ENCODE measurements around the gene MTHFR.
"Not testable (repeated sequence)": the region's sequence is repeated elsewhere in the genome, so short reads cannot be mapped to it uniquely, and the experiment has no call there.

Gene MTHFR

DNA sequence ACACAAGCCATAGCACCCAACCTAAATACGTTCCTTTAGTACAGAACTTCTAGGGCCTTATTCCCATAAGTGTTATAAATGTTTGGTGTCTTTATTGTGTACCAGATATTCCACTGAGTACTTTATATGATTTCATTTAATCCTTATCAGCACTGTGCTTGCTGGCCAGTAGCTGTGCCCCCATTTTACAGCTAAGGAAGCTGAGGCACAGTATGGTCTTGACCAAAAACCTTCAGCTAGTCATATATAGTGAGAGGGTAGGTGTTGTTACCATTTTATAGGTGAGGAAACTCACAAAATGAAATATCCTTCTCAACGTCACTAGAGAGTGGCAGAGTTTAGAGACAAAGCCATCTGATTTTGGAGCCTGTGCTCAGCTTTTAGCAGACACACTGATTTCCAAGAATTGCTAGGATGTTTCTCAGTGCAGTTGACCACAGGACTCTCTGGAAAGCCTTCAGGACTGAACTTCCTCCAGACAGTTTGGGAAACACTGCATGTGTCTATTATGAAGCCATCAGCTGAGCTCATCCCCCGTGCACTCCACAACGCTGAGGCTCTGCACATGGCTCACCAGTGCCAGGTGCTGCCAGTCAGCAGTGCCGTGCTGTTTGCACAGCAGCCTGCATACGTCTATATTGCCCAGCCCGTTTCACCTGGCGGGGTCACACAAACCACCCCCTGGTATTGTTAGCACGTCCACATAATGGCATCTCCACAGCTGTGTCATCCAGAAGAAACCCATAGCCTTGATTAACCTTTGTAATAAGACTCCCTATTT is 26.4 kb upstream of the MTHFR start:
- DNase-seq = no peak

DNA sequence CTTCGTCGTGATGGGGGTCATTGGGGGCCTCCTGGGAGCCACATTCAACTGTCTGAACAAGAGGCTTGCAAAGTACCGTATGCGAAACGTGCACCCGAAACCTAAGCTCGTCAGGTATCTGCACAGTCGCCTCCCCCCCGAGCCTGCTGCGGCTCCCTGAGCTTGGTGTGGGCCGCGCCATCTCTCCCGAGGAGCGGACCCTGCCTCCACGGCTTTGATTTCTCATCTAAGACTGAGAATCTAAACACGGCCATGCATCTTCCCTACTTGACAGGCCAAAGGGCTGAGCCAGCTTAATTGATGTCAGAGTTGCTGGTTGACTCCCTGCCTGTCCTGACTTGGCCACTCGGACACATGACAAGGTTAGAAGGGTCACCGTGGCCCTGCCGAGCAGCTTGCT is 22.7 kb upstream of the MTHFR start:
- no peak for DNase-seq

DNA sequence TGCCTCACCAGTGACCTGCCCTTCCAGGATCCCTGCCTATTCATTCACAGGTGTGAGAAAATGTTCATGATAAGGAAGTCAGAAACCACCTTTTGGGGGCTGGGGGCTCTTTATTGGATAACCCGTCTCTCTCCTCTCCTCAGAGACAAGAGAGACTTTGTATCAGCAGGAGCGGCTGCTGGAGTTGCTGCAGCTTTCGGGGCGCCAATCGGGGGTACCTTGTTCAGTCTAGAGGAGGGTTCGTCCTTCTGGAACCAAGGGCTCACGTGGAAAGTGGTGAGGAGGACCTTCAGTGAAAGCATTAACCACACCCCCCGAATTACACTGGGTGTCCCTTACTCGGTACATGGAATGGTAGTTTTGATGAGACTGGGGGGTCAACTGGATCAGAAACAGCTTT is 21.2 kb upstream of the MTHFR start:
- no peak for DNase-seq

DNA sequence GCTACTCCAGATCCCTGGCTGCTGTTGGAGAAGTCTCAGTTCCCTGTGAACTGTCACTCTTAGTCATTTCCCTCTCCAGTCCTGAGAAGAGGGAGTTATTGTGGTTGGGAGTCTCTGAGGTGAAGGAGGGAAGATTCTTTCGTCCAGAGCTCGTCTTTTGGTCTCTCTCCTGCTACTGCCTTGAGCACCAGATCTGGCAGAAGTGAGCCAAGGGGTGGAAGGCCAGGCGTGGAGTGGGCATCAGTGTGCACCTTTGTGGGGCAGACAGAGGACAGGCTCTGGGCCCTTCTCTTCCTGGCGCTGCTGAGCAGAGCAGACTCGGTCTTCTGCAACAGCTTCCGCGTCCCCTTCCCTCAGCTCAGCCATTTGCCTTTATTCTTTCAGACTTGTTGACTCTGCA is 19.4 kb upstream of the MTHFR start:
- DNase-seq = no peak

DNA sequence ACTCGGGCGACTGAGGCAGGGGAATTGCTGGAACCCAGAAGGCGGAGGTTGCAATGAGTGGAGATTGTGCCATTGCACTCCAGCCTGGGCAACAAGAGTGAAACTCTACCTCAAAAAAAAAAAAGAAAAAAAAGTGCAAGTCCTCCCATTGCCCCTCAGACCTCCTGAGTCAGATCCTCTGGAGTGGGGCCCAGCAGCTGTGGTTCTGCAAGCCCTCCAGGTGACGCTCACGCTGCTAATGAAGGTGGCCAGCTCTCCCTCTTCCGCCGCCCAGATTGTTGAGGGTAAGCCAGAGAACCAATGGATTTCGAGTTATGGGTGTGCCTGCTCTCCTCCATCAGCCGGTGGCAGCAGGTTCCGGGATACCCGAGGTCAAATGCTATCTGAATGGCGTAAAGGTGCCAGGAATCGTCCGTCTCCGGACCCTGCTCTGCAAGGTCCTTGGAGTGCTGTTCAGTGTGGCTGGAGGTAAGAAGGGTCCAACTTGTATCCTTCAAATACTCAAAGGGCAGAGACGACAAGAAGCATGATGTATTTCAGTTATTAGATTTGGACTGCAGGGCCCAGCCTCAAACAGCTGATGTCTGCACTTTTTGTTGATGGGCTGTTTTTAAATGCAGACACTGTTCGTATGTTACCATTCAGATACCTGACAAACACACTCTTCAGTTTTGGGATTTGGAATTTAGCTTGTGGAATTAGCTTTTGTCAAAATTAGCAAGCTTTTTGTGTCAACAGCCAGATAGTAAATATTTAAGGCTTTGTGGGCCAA is 17.8 kb upstream of the MTHFR start:
- no peak for DNase-seq

DNA sequence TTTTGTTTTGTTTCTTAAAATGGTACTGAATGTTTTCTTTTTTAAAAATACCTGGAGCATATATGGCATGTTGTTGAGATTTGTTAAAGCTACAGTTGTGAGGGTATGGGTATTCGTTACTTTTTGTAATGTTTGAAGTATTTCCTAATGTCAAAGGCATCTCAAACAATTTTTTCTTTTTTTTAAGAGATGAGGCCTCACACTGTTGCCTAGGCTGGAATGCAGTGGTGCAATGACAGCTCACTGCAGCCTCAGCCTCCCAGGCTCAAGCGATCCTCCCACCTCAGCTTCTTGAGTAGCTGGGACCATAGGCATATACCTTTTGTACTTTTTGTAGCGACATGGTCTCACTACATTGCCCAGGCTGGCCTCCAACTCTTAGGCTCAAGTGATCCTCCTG is 16.3 kb upstream of the MTHFR start:
- DNase-seq = no peak

DNA sequence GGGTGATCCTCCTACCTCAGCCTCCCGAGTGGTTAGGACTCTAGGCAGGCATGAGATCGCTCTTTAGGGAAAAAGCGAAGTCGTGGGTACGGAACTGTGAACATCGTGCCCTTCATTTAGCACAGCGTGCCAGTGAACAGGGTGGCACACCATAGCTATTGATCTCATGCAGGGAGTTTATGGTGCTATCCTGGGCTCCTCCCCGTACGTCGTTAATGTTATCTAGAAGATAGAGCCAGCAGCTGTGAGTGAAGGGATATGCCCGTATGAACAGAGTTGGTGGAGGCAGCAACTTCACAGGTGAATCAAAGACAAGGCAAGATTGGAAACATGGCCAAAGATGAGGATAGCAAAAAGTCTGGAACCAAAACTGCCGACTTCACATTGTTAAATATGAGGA is 11.4 kb upstream of the MTHFR start:
- DNase-seq = no peak

DNA sequence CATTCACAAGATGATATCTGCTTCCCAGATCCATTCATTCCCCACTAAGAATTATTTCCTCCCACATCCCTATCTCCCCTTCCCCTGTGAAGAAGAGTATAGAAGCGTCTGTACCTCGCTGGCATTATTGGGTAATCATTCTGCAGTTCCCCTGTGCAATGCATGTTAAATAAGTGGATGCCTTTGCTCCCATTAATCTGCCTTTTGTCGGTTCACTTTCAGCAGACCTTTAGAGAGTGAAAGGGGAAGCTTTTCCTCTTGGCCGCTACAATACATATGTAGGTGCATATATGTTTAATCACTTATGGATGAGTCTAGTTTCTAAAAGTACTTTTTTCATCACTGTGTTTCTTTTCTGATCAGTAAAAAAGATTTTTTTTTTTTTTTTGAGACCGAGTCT is 7.3 kb upstream of the MTHFR start:
- no peak for DNase-seq

DNA sequence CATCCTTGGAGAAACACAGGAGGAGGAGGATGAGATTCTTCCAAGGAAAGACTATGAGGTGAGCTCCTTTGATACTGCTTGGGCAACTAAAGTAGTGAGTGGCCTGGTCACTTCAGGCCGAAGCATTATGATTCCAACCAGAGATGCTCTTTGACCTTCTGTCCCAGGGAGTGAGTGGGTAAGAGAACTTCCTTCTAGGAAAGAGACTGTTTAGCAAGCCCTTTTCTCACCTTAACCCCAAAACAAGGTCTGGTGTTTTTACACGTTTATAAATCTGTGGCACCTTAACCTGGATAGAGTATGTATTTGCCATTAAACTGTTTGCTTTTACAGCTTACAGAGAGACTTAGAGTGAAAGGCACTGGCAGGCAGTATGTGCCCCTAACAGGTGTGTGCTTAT is 1.4 kb upstream of the MTHFR start:
- no peak for DNase-seq

DNA sequence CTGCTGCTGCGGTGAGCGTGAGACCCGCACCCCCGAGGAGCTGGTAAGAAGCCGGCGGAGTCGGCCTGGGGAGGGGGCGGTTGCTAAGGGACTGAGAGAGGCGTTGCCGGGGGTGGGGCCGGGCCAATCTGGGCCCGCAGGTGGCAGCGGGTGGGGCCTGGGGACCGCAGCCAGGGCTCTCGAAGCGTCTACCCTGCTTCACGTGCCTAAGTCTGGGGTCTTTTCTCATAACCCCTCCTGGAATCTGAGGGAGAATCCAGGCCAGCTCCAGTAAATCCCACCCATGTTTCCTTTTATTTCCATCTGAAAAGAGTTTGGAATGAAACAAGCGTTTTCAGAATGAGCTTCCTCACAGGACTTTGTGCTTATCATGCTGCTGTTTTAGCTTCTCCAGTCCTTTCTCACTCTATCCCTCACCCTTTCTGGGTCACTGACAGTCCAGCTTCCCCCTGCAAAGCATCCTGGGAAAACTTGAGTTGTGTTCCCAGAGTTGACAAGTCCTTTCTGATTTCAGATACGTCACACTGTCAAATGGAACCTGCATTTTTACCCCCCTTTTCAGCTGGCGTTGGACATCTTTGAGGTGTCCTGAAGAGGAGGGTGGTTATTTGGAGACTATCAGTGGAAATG is 658 bp upstream of the MTHFR start:
- peak; percentile 84 for DNase-seq

DNA sequence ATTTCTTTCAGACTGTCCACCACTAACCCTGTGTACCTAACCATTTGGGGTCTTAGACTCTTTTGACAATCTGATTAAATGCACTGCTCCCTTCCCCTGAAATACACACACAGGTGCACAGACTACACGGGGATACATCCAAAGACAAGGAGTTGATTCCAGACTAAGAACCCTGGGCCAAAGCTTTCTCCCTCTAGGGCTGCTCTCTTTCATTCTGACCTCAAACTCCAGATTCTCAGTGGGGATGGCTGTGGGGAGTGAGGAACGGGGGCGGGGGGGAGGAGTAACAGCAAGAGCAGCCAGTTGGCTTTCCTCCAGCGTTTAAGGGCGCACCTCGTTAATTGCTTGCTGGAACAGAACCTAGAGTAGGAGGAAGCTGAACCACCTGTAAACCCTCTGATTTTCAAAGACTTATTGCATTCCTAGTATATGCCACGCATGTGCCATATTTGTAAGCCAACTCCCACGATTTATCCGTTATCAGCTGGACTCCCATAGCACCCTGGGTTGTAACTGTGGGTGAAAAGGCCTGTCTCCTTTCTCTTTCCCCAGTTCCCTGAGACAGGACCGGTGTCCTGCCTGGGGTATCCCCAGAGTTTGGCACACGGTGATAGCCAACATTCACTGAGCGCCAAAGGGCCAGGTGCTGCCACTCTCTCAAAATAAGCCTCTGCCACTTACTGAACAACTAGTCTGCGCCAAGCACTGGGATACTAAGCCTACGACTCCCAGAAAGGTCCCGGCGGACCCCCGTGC is 920 bp downstream of the MTHFR start:
- DNase-seq = peak; percentile 24

DNA sequence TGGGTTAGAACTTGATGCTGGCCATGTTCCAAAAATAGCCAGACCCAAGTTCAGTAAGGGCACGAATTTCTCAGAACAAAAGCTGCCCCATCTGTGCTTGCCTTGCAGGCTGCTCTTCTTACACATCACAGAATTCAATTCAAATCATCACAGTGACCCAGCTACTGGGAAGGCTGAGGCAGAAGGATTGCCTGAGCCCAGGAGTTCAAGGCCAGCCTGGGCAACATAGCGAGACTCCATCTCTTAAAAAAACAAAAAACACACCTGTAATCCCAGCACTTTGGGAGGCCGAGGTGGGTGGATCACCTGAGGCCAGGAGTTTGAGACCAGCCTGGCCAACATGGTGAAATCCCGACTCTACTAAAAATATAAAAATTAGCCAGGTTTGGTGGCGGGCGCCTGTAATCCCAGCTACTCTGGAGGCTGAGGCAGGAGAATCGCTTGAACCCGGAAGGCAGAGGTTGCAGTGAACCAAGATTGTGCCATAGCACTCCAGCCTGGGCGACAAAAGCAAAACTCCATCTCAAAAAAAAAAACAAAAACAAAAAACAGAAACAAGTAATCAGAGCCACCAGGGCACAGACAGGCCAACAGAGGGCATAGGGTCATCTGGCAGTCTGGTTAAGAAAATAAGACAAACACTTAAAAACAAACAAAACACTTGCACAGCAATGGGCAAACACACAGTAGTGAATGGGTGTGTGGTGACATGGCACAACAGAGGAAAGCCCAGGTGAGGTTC is 1.7 kb downstream of the MTHFR start:
- DNase-seq = not testable (repeated sequence)

DNA sequence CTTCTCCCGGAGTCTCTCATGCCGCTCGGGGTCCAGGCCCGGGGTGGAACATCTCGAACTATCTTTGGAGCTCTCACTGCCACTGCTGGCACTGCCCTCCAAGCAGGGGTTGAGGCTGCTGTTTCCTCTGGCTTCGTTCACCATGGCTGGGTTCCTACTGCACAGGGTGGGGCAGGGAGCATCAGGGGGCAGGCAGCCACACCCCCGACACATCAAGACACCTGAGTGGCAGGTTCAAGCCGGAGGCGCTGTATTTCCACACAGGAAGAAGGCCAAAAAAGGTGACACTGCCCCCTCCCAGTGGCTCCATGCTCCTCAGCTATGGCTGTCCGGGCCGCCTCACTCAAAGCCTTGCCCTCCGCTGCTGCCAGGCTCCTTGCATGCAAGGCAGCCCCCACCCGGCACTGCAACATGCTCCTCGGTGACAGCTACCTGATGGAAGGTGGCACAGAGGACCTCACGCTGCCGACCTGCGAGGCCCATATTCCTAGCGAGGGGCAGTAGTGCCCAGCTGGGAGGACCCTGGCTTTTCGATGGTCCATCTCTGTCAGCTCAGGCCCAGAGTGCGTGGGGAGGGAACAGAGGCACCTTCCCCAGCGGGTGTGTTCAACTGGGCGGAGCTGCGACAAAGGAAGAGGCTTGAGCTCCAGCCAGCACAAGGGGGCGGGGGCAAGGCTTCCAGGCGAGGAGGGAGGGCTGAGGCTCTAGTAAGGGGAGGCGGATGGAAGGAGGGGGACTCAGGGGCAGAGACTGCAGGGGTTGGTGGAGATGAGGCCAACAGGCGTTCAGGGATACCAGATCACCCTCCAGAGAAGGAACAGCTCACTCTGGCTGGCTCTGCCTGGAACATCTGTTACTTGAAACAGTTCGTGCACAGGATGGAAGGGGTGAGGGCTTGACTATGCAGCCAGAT is 2.5 kb downstream of the MTHFR start:
- peak; percentile 71 for DNase-seq

DNA sequence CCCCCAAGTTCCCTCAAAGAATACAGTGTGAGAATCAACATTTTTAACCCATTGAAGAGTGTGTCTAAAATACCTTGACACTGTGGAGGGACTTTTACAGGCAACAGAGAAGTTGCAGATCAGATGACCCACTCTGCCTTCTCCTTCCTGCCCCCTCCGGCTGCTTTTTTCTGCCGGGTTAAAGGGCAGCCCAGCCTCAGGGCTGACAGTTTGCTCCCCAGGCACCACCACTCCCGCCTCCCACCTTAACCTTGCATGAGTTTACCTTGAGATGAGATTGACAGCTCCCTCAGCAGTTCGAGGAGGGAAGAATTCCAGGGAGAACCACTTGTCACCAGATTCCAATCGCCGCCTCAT is 3.2 kb downstream of the MTHFR start:
- no peak for DNase-seq

DNA sequence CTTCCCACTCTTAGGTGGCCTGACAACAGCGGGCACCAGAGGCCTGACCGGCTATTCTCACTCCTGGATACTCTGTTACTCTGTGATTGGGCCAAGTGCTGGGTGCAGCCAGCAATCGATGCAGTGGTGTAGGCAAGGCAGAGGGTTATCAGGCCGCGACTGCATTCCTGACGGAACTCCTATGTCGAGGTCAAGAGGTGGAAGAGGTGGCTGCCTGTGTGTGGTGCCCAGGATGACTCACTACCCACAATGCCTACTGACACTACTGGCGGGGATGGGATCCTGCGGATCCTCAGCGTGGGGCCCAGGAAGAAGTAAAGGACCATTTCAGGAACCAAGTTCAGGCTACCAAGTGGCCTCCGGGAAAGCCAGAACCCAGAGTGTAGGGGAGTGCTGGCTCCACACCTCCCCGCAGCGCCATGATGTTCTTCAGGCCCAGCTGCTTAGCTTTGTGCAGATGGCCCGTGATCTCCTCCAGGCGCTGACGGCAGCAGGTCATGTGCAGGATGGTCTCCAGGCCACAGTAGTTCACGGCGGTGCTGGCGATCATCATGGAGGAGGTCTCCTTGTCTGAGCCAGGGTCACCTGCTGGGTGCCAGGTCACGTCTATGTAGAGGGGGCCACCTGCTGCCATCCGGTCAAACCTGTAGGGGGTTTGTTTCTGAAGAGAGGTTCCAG is 4.9 kb downstream of the MTHFR start:
- no peak for DNase-seq

DNA sequence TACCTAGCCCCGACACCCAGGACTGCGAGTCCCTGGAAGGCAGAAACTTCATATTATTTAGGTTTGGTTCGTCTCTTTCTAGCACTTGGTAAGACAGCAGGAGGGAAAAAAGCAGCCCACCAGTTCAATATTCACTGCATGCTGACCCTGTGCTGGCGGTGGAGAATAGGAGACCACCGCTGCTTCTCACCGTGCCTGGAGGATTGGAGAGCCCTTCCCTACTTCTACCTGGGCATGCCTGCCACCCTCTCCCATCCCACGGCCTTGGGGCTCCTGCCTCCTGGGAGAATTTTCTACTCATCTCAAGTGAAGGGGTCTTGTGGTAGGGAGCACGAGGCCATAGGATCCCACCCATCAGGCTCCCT is 5.4 kb downstream of the MTHFR start:
- DNase-seq = no peak

DNA sequence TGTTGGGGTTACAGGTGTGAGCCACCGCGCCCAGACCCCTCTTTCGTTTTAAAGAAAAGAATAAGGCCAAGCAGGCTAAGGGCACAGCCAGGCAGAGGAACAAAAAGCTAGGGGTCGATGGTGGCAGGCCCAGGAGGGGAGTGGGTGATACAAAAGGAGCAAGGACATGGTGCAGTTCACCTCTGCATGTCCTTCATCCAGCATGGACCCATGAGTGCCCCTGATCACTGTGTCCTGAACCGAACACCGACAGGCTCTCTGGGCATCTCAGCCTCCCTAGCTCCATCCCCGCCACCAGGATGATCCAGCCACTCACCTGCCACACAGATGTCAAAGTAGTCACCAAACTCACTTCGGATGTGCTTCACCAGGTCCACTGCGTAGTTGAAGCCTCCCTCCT is 5.9 kb downstream of the MTHFR start:
- DNase-seq = no peak

DNA sequence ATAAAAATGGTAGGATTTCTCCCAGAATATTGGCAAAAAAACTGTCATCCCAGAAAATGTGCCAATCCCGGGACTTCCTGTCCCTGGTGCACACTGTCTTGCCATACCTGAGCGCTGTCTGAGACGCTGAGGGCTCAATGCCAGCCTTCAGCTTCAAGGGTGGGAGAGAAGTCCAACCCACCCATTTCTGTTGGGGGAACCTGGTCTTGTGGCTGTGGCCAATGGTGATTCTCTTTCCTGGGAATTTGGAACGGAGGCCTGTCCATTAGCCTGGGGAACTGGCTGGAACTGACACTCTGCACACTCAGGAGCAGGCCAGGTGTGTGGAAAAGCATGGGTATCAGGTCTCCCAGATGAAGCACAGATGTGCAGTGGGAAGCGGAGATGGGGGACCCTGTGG is 6.7 kb downstream of the MTHFR start:
- DNase-seq = no peak

DNA sequence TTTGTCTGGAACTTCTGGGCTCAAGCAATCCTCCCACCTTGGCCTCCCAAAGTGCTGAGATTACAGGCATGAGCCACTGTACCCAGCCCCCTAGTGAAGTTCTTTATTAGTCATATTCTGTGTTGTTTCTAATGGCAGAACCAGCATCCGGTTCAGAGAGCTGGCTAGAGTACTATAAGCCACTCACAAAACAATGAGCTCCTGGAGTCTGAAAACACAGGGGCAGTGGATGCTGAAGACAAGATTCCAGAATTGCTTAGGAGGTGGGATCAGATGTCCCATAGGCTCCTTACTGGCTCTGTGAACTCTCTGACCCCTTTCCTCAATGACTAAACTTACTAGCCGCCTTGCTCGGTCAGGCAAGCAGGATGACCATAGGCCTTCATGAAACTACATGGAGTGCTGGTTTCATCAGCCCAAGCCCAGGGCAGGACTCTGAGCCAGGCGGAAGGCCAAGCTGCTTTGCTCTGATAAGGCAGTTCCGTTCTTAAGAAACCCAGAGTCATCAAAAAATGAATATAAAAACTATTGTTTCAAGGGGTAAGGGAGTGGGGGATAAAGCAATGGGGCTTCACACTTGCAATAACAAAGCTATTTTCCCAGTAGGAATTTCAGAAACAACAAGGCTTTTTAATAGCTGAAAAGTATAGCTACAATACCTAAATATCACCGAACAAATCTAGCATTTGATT is 8.1 kb downstream of the MTHFR start:
- no peak for DNase-seq

DNA sequence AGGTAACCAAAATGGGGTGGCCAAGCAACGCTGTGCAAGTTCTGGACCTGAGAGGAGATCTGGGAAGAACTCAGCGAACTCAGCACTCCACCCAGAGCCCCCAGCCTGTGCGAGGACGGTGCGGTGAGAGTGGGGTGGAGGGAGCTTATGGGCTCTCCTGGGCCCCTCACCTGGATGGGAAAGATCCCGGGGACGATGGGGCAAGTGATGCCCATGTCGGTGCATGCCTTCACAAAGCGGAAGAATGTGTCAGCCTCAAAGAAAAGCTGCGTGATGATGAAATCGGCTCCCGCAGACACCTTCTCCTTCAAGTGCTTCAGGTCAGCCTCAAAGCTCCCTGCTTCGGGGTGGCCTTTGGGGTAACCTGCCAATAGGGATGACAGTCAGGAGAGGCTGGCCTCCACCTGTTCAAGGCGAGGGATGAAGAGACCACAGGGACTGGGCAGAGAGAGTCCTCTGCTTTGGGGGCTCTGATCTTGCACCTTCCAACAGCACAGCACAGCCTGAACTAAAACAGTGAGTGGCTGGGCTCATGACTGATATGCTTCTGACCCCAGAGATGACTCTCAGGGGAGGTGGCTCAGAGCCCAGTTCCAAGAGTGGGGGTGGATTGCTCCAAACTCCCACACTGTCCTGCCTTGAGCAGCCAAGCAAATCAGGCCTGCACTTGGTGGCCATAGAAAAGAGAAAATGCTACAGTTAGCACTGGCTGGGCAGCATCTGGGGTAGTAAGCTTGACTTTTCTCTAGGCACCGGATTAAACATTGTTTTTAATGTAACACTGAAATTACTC is 9.5 kb downstream of the MTHFR start:
- no peak for DNase-seq
